OCI-M1 (cell line): Measurements from ENCODE around the gene DNAI1.

ENCODE experiments used
- DNase-seq: peaks from one replicate; lab custom pipeline; 2025; lab: John Stamatoyannopoulos, UW

DNAI1 gene

DNA sequence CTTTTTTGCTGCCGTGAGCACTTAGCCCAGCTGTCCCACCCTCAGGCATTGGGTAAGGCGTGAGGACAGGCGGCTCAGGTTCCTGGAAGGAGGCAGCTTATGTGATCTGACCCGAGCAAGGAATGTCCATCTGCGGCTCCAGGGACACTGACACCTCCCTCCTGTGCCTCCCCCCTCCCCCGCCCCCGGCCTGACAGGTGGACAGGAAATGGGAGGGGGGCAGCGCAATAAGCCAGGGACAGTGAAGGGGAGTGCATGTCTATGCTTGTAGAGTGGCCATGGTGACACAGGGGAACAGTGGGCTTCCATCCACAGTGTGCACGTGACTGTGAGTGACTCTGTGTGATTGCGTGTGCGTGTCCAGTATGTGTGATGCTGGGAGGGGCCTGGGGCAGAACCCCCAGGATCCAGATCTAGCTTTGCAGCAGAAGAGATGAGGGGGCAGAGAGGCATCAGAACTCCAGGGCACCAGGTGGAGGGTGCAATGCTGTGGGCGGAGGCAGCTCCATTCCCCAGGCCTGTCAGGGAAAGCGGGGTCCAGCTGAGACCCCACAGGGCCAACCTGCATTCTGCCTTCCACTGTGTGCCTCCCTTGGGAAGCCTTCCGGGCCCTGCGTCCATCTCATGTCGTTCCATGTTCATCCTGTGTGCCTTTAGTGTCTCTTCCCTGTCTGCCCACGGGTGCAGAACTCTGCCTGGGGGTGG lies 100.5 kb downstream of the DNAI1 start:
- DNase-seq = no peak

DNA sequence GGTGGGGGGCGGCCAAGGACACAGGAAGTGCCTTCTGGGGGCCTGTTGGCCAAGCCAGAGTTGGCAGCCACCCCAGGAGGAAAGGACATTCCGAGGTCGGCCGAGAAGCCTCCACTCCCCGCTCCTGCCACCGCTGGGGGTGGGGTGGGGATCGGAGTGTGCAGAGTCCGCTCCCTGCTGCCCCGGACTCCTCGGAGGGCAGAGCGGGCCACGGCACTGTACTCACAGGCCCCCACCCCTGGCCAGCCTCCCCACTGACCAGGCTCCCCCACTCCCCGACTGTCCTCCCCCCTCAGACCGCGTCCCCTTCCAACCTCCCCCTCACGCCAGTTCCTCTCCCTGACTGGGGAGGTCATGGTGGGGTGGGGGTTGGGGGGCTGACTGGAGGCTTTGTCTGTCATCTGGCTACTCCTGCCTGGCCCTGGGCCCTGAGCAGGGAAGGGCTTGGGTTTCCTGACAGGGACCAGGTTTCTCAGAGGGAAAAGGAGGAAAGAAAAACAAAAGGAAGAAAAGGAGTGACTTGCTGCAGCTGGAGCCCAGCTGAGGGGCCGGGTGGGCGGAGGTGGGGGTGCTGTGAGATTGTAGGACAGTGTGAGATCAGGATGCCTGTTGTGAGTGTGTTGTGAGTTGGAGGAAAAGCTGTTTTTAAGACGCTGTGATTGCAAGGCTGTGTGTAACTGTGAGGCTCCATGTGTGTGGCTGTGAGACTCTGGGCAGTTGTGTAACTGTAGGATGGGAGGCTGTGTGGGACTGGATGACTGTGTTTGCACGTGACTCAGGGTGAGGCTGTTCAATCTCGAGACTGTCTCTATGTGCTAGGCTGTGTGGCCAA lies 101.2 kb downstream of the DNAI1 start:
- DNase-seq = no peak

DNA sequence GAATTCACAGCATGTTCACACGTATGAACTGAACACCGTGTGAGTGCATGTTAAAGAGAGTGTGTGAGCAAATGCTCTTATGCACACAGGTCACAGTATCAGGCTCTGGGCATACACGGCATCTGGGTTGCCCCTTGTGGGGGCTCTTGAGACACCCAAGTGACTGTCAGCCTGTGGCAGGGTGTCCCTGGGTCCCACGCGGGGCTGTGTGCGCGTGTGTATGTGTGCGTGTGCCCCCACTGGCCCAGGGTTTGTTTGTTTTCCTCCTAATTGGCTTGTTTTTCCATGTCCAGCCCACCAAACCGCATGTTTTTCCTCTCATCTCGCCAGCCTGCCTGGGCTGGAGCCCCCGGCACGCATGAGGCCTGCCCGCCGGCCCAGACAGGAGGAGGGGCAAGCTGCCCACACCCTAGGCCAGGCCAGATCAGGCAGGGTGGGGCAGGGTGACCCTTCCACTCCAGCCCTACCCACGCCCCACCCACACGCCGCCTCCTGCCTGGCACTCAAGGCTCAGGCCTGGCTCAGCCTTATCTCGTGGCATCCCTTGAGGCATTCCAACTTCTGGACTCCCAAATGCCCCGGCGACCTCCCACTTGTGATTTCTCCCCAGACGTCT lies 102.1 kb downstream of the DNAI1 start:
- DNase-seq = no peak

DNA sequence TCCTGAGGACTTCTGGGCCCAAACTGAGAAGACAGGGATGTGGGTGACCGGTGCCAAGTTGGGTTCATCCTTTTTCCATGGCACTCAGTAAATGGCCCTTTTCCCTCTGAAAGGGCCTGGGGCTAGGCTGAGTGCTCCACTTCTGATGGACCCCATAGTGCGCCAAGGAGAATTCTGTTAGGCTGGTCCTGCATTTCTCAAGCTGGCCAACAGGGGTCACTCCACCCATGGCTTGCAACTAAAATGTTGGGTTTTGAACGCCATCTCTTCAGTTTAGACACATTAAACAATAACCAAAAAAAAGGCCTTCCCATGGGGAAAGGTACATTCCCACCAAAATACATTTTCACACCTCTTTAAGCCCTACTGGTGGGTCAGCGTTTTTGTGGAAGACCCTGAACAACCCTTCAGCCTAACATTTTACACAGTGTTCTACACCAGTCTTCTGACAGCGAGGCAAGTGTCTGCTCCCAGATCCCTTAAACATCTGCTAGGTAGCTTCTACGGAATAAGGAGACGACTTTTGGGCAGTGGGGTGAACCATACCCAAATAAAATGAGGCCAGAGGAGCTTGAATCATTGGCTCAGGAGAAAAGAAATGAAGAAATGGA lies 103.6 kb downstream of the DNAI1 start:
- DNase-seq = peak; percentile 18

DNA sequence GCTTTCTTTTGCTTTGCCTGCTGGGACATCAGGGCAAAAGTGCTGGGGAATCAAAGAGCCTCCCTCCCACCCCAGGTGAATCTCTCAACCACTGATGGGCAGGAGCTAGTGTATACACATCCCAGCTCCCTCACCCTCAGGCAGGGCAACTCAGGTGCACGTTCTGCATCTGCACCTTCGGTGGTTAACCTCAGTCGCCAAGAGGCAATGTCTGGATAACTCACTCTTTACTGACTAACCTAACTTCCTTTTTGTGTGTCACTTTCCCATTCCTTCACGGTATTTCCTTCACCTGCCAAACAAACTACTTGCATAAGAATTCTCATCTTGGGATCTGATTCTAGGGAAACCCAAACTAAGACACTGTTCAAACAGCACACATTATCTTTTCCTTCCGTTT lies 104.7 kb downstream of the DNAI1 start:
- DNase-seq = no peak

DNA sequence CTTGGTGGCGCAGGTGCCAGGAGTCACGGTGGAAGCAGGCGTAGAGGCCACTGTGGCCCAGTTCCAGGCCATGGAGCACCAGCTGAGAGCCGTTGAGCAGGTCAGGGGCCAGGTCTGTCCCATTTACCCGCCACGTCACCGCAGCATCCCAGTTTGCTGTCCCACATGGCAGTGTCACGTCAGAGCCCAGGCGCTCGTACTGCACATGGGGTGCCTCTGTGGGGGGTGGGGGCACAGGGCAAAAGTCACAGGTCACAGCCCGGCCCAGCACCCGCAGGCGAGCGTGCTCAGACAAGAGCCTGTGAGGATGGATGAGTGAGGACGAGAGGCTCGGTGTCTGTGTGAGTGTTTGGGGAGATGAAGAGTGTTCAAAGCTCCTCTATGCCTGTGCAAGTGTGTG lies 106.0 kb downstream of the DNAI1 start:
- DNase-seq = no peak

DNA sequence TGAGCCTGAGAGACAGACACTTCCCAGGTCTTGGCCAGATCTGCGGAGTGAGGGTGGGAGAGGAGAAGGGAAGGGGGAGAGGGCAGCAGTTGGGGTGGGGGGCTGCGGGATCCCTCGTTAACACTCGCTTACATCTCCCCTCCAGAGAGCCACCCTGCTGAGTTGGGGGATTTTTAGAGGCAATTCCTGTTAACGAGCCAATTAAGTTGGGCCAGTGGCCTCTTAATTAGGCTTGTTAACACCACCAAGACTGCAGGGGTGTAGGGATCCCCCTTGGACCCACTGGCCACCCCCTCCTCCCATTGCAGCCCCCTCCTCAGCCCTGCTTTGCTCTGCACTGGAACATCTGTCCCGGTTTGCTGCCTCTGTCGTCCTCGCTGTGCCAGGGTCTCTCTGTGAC lies 107.3 kb downstream of the DNAI1 start:
- no peak for DNase-seq

DNA sequence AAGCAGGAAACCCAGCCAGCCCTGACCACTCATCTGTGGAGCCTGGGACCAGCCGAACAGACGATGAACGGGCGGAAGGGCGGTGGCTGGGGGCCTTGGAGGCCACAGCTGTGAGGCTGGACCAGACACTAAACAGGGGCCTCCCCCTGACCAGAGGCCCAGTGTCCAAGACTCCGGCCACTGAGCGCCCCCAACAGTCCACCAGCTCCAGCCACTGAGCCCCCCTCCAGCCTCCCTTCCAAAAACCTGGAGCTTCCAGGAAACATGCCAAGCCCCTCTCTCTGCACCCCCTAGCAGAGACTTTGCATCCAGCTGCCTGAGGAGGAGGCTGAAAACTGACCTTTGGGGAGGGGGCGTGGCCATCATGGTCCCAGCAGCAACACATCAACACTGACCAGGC lies 107.7 kb downstream of the DNAI1 start:
- no peak for DNase-seq

DNA sequence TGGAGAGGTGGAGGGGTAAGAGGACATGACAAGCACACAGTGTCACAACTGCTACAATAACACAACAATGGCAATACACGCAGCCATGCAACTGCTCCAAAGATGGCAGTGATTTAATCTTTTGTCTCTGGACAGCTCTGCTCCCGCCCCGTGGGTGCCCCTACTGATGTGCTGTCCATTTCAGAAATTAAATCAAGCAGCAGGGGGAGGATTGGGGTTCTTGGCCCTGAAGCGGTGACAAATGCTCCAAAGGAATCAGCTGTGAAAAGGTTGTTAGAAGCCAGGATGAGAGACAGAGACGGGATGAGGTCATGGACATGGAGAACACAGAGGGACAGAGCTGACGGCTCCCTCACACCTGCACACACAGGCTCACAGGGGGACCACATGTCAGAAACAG lies 108.4 kb downstream of the DNAI1 start:
- DNase-seq = no peak

DNA sequence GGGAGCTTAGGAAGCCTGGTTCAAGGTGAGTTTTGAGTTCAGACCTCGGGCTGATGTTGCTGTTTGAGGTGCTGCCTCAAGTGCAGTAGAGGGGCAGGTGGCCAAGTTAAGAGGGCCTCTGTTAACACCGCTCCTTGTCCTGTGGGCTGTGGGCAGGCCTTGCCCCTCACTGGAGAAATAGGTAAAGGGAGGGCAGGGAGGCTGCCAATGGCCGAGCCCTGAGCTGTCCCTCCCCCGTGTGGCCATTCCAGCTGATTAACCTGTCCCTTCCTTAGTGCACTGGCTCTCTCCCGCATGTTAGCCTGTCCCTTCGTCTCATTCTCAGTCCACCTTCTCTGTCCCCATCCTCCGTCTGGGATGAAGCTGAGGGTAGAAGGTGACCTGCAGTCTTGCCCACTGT lies 109.5 kb downstream of the DNAI1 start:
- no peak for DNase-seq

DNA sequence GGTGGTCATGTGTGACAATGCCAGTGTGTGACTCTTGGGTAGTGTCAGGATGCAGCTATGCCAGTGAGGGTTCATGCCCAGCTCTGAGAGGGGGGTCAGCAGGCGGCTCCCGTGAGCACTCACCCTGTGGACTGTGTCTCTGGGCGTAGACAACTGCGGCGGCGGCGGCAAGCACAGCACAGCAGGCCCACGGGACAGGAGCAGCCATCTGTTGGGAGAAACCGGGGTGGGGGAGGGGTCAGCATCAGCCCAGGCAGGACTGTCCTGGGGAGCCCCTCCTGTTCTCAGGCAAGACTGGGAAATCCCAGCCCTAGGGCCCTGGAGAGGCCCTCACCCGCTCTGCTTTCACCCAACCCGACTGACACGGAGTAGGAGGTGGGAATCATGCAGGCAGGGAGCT lies 110.2 kb downstream of the DNAI1 start:
- DNase-seq = no peak

DNA sequence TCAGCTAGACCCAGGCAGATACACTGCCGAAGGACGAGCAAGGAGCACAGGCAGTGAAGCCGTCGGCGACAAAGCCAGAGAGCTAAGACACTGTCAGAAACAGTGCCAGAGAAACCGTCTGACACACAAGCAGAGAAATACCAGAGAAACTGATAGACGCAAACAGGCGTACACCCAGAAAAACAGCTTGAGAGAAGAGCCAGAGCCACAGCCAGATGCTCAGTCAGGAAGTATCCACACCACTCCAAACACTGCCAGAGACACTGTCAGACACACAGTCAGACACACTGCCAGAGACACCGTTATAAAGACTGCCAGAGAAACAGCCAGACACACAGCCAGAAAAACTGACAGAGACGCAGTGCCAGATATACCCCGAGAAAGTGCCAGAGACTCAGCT lies 111.8 kb downstream of the DNAI1 start:
- DNase-seq = no peak
